ENCODE results near the gene PRRT1.

- TF ChIP-seq, protein P1, sequence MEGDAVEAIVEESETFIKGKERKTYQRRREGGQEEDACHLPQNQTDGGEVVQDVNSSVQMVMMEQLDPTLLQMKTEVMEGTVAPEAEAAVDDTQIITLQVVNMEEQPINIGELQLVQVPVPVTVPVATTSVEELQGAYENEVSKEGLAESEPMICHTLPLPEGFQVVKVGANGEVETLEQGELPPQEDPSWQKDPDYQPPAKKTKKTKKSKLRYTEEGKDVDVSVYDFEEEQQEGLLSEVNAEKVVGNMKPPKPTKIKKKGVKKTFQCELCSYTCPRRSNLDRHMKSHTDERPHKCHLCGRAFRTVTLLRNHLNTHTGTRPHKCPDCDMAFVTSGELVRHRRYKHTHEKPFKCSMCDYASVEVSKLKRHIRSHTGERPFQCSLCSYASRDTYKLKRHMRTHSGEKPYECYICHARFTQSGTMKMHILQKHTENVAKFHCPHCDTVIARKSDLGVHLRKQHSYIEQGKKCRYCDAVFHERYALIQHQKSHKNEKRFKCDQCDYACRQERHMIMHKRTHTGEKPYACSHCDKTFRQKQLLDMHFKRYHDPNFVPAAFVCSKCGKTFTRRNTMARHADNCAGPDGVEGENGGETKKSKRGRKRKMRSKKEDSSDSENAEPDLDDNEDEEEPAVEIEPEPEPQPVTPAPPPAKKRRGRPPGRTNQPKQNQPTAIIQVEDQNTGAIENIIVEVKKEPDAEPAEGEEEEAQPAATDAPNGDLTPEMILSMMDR (IDR thresholded peaks at IDR 0.05; ENCODE audit: low read depth, low read length, missing input control): no peak
- TF ChIP-seq EGR1 (IDR thresholded peaks at IDR 0.05; ENCODE audit: low read depth in 2 of 2) (no peak), JUND (IDR thresholded peaks at IDR 0.05) (no peak), FOXA1 (IDR thresholded peaks at IDR 0.05) (no peak), RXRA (IDR thresholded peaks at IDR 0.05) (no peak), TAF1 (conservative IDR thresholded peaks at IDR 0.05) (no peak), YY1 (IDR thresholded peaks at IDR 0.05) (no peak), REST (IDR thresholded peaks at IDR 0.05) (no peak), SP1 (IDR thresholded peaks at IDR 0.05) (no peak), RAD21 (IDR thresholded peaks at IDR 0.05) (peak in 1 of 2 donors; percentile 16), NR2F2 (IDR thresholded peaks at IDR 0.05) (no peak)
- TF ChIP-seq, protein P2, sequence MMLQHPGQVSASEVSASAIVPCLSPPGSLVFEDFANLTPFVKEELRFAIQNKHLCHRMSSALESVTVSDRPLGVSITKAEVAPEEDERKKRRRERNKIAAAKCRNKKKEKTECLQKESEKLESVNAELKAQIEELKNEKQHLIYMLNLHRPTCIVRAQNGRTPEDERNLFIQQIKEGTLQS (IDR thresholded peaks at IDR 0.05): no peak
These were observed 3.2 kb downstream of the PRRT1 start for GRCh38 chr6:32148289-32149091.

Data from liver (tissue), 3 donors.